ENCODE measurements around the gene MDK.

Gene MDK, protein sequence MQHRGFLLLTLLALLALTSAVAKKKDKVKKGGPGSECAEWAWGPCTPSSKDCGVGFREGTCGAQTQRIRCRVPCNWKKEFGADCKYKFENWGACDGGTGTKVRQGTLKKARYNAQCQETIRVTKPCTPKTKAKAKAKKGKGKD

GRCh38 chr11:46381048-46381818 lies at the start of gene MDK:
TSS of gene MDK (plus strand) at chr11:46381669. CDS start at chr11:46382058, 389 bp downstream.
- DNase-seq (ENCODE audit: low spot score): no peak

DNA sequence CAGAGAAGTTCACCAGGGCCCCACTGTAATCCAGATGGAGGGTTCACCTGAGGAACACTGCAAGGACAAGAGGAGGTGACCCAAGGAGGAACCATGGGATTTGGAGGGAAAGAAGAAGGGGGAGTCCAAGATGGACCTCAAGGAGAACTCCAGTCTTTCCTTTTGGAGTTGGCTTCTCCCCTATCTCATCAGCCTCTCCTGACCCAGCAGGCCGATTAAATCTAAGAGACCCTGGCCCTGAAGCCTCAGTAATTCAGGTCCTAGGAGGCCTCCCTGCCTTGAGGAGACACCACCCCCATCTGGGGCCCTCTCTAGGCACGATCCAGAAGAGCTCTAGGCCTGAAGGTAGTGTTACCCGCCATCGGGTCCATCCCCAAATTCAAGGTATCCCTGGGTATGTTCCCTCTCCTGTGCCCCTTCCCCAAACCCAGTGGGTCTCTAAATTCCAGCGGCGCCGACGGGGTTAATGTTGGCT lies 49.3 kb upstream of the MDK start:
- no peak for DNase-seq (ENCODE audit: low spot score)

GRCh38 chr11:46332568-46333393 lies 48.7 kb upstream of the MDK start:
- no peak for DNase-seq (ENCODE audit: low spot score)

DNA sequence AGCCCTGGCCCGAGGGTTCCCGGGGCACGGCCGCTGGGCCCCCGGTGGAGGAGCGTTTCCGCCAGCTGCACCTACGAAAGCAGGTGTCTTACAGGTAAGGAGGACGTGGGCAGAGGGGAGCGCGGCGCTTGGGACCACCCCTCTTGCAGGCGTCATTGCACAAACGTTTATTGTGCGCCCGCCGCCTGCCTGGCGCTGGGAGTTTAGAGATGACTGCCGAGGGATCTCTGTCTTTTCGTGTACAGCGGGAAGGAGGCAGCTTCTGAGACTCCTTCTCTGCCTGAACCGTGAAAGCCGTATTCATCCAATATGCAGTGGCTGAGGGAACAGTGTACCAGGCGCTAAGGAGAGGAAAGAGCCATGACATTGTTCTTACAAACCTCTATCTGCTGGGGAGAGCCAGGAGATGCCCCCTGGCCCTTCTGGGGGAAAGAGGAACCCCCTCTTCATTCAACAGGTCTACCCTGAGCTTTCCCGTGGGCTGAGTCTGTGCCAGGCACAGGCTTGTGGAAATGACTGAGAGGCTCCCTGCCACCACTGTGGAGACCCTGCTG lies 48.0 kb upstream of the MDK start:
- DNase-seq (ENCODE audit: low spot score): no peak

- DNase-seq (ENCODE audit: low spot score): no peak
Measured at GRCh38 chr11:46334211-46334610, 47.3 kb upstream of the MDK start.

- no peak for DNase-seq (ENCODE audit: low spot score)
Measured at GRCh38 chr11:46335271-46335670, 46.2 kb upstream of the MDK start.

- no peak for DNase-seq (ENCODE audit: low spot score)
Measured at GRCh38 chr11:46335890-46336562, 45.4 kb upstream of the MDK start.

DNA sequence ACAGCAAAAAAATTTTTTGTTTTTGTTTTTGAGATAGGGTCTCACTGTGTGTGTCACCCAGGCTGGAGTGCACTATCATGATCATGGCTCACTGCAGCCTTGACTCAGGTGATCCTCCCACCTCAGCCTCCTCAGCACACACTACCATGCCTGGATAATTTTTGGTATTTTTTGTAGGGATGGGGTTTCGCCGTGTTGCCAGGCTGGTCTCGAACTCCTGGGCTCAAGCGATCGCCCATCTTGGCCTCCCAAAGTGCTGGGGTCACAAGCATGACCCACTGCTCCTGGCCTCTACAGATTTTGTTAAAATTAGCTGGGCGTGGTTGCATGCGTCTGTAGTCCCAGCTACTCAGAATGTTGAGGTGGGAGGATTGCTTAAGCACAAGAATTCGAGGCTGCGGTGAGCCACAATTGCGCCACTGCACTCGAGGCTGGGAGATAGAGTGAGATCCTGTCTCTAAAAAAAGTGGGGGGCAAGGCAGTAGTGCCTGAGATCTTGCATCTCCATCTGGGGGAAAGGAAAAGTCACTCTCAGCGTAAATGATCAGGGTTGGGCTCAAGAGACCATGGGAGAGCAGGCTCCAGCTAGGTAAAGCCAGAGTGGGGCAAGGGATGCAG lies 44.8 kb upstream of the MDK start:
- no peak for DNase-seq (ENCODE audit: low spot score)

DNA sequence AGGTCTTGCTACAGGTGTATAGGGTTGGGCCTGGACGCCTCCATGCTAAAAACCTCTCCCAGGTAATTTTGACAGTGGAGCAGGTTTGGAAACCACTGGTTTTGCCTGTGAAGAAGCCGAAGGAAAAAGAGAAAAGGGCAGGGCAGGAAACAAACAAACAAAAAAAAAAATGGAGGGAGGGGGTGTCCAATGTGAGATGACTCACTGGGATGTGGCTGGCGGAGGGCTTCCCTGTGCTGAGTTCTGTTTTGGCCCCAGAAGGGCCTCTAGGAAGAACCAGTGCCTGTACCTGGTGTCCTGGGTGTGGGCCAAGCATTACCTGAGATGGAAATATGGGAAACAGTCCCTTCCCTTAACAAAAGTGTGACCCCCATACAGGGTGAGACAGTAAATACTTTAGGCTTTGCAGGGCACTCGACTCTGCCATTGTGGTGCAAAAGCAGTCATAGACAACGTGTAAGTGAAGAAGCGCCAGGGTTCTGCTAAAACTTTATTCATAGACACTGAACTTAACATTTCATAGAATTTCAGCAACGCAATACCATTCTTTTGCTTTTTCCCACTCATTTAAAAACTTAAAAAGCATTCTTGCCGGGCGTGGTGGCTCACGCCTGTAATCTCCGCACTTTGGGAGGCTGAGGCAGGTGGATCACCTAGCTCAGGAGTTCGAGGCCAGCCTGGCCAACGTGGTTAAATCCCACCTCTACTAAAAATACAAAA lies 43.7 kb upstream of the MDK start:
- no peak for DNase-seq (ENCODE audit: low spot score)

- no peak for DNase-seq (ENCODE audit: low spot score)
Measured at GRCh38 chr11:46338636-46338987, 42.9 kb upstream of the MDK start.

GRCh38 chr11:46338988-46339666 lies 42.3 kb upstream of the MDK start:
- DNase-seq (ENCODE audit: low spot score): no peak

DNA sequence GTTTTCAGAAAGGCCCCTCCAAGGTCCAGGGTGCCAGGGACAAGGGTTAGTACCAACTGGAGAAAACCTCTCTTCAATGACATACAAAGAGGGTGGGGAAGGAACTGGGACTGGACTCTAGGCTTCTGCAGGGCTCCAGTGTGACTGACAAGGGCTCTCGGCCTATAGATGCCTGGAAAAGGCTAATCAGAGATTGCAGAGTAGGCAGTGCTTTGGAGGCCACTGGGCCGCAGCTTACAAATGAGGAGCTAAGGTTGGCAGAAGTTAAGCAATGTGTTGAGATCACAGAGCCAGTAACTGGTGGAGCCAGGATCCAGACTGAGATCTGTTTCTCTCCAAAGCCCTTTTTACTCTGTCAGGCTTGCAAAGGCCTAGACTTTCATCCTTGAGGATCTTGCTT lies 41.7 kb upstream of the MDK start:
- DNase-seq (ENCODE audit: low spot score): no peak

DNA sequence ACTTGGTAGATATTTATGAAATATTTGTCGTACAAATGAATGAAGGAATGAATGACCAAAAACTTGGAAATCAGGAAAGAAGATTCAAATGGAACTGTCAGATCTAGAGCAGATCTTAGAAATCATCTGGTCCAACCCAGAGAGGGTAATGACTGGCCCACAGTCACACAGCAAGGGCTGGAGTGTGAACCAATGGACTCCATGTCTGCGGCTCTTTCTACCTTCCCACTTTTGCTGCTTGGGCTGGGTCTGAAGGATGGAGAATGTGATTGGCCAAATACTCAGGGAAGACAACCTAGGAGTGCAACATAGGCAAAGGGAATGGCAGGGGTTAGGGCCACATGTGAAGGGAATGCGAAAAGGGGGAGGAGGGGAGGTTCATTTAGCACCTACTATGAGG lies 40.0 kb upstream of the MDK start:
- DNase-seq (ENCODE audit: low spot score): no peak

GRCh38 chr11:46342239-46342638 lies 39.2 kb upstream of the MDK start:
- no peak for DNase-seq (ENCODE audit: low spot score)

DNA sequence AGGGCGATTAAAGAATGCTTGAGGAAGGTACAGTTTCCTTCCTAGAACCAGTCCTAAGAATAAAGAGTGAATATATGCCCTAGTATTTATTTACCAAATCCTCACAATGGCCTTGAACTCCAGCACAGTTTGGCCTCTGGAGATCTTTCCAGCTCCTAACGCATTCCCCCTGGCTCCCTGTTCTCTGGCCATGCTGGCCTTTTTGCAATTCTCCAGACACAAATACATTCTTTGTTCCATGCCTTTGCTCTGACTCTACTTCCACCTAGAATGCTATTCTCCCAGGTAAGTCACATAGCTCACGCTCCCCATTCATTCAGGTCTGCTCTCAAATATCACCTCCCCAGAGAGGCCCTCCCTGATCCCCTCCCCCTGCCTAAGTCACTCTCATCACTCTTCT lies 37.9 kb upstream of the MDK start:
- no peak for DNase-seq (ENCODE audit: low spot score)

- DNase-seq (ENCODE audit: low spot score): no peak
Measured at GRCh38 chr11:46345131-46345597, 36.3 kb upstream of the MDK start.

GRCh38 chr11:46345881-46346484 lies 35.5 kb upstream of the MDK start:
- DNase-seq (ENCODE audit: low spot score): no peak

GRCh38 chr11:46346886-46347636 lies 34.4 kb upstream of the MDK start, which contains the start of gene DGKZ:
TSS of gene DGKZ (plus strand) at chr11:46347463. CDS start at chr11:46347660, 197 bp downstream.
- peak; percentile 86 for DNase-seq (ENCODE audit: low spot score)
